GM18907 (cell line): ENCODE results near the gene FABP6.

ENCODE experiments used
- ATAC-seq: cut with Tn5 transposase; IDR thresholded peaks from one replicate; pipeline ENCODE4 v1.9.1; 2021; ENCODE audit warnings: mild to moderate bottlenecking, moderate library complexity; ENCODE audit not compliant: unreplicated experiment

The FABP6 gene

GRCh38 chr5:160287378-160288051 is 58.2 kb downstream of the FABP6 start:
- no peak for ATAC-seq
